ENCODE results near the gene TSPO. TPM values are rescaled to one million over a fixed set of nuclear protein-coding genes. Genes with fewer than 3 reads are reported as not detected.

TSPO gene
- total and polyA plus RNA-seq, 8 donors = 24.2 to 79.6 (median 42.5) TPM

DNA sequence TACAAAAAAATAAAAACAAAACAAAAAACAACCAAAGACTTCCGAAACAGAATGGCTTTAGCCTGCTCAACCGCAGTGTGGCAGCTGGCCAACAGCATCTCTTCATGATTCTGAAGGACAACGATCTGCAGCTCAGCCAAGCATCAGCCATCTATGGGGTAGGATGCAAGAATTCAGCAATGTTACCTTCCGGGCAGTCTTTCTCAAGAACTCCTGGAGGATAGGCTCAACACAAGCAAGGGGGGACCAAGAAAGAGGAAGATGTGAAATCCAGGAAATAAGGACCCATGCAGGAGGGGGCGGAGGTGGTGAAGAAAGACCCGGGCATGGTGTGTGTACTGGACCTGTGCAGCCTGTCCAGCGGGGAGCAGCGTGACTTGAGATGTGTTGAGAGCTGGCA lies 3.5 kb upstream of the TSPO start:
- Histone ChIP-seq H3K27ac (no peak overlapping the region), H3K4me1 (peaks cover 0 to 3% (median 0%) of the 10 kb centered on the region in 3 donors), H3K36me3 (no peaks in the 10 kb centered on the region), H3K4me3 (no peak overlapping the region), H3K9me3 (no peaks in the 10 kb centered on the region), H3K27me3 (no peaks in the 10 kb centered on the region)
- WGBS, 2 donors = 52 to 64% methylated on average over 8 of the region's 8 CpGs
- intact Hi-C loops (cut with DNase I) = no loop called here
- FAIRE-seq (no peak), ATAC-seq (no peak), DNase-seq (no peak)
- TF ChIP-seq, protein P1, sequence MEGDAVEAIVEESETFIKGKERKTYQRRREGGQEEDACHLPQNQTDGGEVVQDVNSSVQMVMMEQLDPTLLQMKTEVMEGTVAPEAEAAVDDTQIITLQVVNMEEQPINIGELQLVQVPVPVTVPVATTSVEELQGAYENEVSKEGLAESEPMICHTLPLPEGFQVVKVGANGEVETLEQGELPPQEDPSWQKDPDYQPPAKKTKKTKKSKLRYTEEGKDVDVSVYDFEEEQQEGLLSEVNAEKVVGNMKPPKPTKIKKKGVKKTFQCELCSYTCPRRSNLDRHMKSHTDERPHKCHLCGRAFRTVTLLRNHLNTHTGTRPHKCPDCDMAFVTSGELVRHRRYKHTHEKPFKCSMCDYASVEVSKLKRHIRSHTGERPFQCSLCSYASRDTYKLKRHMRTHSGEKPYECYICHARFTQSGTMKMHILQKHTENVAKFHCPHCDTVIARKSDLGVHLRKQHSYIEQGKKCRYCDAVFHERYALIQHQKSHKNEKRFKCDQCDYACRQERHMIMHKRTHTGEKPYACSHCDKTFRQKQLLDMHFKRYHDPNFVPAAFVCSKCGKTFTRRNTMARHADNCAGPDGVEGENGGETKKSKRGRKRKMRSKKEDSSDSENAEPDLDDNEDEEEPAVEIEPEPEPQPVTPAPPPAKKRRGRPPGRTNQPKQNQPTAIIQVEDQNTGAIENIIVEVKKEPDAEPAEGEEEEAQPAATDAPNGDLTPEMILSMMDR (IDR thresholded peaks at IDR 0.05) = no peak

DNA sequence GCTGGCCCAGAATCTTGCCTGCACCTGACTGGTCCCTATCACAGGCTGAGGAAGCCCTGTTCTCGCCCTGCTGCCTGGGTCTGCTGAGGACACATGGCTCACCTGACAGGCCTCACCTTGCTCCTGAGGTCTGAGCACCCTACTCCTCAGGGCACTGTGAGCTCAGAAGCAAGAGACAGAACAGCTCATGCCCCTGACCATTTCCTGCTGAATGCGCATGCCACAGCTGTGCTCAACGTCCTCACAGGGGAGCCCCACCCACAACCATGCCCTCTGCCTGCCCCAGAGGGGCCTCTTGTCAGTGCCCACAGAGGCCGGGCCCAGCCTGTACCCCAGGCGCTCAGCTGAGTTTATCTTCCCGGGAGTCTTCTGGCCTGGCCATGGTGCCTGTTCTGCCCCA lies 2.8 kb upstream of the TSPO start:
- TF ChIP-seq, protein P1 (IDR thresholded peaks at IDR 0.05) = no peak
- Histone ChIP-seq H3K9me3 (no peaks in the 10 kb centered on the region), H3K27ac (no peak overlapping the region), H3K27me3 (no peaks in the 10 kb centered on the region), H3K36me3 (no peaks in the 10 kb centered on the region), H3K4me1 (peaks cover 0 to 3% (median 0%) of the 10 kb centered on the region in 3 donors), H3K4me3 (no peak overlapping the region)
- intact Hi-C loops (cut with DNase I) = no loop called here
- no peak for ATAC-seq
- 59 to 64% methylated on average over 6 of the region's 6 CpGs for WGBS, 2 donors
- no peak for DNase-seq
- no peak for FAIRE-seq

DNA sequence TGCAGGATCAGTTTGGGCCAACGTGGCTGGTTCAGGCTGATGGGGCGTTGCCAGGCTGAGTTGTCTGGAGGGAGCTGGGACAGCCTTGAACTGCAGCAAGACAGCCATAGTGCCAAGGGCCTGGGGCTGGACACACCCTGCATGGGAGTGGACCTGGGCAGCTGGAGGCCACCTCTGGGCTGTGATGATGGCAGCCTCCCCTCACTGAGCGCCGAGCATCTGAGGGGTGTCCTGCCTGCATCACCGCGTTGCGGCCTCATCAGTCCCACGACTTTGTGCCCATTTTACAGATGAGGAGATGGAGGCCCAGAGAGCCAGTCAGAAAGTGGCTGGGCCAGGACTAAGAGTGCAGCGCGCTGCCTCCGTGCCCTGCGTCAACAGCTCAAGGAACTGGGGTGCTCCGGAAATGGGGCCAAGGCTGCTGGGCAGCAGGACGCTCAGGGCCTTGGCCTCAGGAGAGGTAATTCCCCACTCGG lies 590 bp upstream of the TSPO start:
- Histone ChIP-seq H3K36me3 (no peaks in the 10 kb centered on the region), H3K27me3 (no peaks in the 10 kb centered on the region), H3K4me1 (peaks cover 0 to 3% (median 0%) of the 10 kb centered on the region in 3 donors), H3K4me3 (peak overlapping the region; percentile 68 to 95 (median 82)), H3K27ac (peak overlapping the region in 2 of 4 donors; percentile 79 to 86), H3K9me3 (no peaks in the 10 kb centered on the region)
- intact Hi-C loops (cut with DNase I) = no loop called here
- TF ChIP-seq, protein P1 (IDR thresholded peaks at IDR 0.05) = no peak
- ATAC-seq (no peak), DNase-seq (peak in 1 of 6 donors; percentile 77), FAIRE-seq (no peak)
- 72 to 75% methylated on average over 15 of the region's 15 CpGs for WGBS, 2 donors

- TF ChIP-seq, protein P1 (IDR thresholded peaks at IDR 0.05) = no peak
- H3K4me1 ChIP-seq = peaks cover 0 to 3% (median 0%) of the 10 kb centered on the region in 3 donors
- H3K27ac ChIP-seq = peak overlapping the region; percentile 44 to 86 (median 62)
- ATAC-seq (peak in 2 of 4 donors; percentile 2 to 3), DNase-seq (peak in 1 of 6 donors; percentile 36), FAIRE-seq (no peak)
- no peaks in the 10 kb centered on the region for H3K36me3 ChIP-seq
- intact Hi-C loops (cut with DNase I) = no loop called here
- H3K9me3 ChIP-seq = no peaks in the 10 kb centered on the region
- WGBS, 2 donors = 7 to 9% methylated on average over 18 of the region's 18 CpGs
- H3K27me3 ChIP-seq = no peaks in the 10 kb centered on the region
- H3K4me3 ChIP-seq = peak overlapping the region; percentile 68 to 95 (median 82)
Observed at GRCh38 chr22:43152003-43152356, 621 bp downstream of the TSPO start.

DNA sequence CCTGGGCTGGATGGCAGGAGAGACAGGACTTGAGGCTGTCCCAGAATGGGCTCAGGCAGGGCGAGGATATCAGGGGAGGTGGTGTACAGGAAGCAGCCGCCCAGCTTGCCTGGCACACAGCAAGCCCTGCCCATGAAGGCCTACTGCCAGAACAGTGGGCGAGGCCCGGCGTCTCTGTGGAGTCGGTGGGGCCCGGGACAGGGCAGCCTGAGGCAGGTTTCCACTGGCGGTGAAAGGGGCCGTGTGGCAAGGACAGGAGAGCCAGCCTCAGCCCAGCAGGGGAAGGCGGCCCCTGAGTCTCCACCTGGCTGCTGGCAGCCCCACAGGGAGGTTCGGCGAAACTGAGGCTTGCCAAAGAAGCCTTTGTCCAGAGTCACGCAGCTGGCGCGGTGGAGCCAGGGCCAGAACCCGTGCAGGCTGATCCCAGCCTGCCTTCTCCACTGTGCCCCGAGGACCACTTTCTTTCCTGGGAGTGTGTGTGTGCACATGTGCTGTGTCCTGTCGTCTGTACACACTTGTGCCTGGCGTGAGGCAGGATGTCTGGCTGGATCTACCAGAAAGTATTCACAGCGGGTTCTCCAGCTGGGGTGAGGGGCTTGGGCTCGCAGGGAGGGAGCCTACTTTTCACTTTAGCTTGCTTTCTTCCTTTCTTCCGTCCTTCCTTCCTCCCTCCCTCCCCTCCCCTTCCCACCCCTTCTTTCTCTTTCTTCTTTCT lies 1.2 kb downstream of the TSPO start:
- 4 to 9% methylated on average over 22 of the region's 22 CpGs for WGBS, 2 donors
- Histone ChIP-seq H3K4me1 (peaks cover 0 to 3% (median 0%) of the 10 kb centered on the region in 3 donors), H3K27ac (peak overlapping the region; percentile 44 to 86 (median 62)), H3K36me3 (no peaks in the 10 kb centered on the region), H3K27me3 (no peaks in the 10 kb centered on the region), H3K4me3 (peak overlapping the region; percentile 68 to 95 (median 82)), H3K9me3 (no peaks in the 10 kb centered on the region)
- FAIRE-seq = no peak
- intact Hi-C loops (cut with DNase I) = no loop called here
- peak; percentile 82 to 87 (median 84) for ATAC-seq
- TF ChIP-seq, protein P1 (IDR thresholded peaks at IDR 0.05) = no peak
- DNase-seq = peak; percentile 73 to 94 (median 80)

Measured in pancreas (tissue), 10 donors.